ENCODE measurements around the gene ORC1. TPM values are rescaled to one million over a fixed set of nuclear protein-coding genes. Genes with fewer than 3 reads are reported as not detected.

Gene ORC1
- total RNA-seq = 1 to 10 TPM in 2 of 4 donors, under 1 TPM in 2; 0.22 to 1.2 (median 0.81) TPM

DNA sequence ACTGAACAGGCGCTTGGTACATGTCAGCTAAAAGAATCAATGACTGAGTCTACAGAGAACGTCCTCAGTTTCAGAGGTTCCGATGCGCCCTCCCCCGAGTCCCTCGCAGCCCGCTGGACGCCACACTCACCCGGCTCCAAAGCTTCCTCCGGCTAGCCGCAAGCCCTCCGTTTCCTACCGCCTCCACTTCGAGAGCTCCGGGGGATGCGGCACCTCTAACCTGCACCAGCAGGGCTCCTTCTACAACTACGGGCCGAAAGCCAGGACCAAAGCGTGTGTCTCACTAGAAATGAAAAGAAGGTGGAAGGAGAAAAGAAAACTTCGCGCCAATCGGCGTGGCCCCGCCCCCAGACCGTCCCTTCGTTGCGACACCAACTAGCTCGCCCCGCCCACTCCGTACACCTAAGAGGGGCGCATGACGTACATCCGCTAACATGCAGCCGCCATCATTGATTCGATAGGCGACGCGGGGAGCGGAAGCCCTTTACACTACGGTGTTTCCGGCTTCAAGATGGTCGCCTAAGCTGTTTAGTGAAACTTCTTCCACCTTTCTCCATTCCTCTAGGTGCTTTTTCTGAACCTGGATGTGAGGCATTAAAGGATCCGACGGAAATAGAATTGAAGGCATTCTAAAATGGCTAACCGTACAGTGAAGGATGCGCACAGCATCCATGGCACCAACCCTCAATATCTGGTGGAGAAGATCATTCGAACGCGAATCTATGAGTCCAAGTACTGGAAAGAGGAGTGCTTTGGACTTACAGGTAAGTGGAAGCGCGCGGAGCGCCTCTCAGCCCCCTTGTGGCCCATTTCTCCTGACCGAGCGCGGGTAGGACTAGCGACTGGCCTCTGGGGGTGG is at the start of gene ORC1, which contains the start of gene PRPF38A:
TSS of gene ORC1 (minus strand) at position 308 of the 859 bp plus-strand sequence. CDS start 2,200 bp downstream, outside the sequence.
TSS of gene PRPF38A (plus strand) at position 487 of the 859 bp plus-strand sequence. CDS start at position 635, 148 bp downstream.
- H3K4me3 ChIP-seq (replicated peaks in 1 of 3) = peak within 1 kb of the TSS; percentile 70 to 80 (median 78)
- TF ChIP-seq, protein P1, sequence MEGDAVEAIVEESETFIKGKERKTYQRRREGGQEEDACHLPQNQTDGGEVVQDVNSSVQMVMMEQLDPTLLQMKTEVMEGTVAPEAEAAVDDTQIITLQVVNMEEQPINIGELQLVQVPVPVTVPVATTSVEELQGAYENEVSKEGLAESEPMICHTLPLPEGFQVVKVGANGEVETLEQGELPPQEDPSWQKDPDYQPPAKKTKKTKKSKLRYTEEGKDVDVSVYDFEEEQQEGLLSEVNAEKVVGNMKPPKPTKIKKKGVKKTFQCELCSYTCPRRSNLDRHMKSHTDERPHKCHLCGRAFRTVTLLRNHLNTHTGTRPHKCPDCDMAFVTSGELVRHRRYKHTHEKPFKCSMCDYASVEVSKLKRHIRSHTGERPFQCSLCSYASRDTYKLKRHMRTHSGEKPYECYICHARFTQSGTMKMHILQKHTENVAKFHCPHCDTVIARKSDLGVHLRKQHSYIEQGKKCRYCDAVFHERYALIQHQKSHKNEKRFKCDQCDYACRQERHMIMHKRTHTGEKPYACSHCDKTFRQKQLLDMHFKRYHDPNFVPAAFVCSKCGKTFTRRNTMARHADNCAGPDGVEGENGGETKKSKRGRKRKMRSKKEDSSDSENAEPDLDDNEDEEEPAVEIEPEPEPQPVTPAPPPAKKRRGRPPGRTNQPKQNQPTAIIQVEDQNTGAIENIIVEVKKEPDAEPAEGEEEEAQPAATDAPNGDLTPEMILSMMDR (IDR thresholded peaks at IDR 0.05) = peak in 5 of 6 experiments; percentile 34 to 86 (median 52)
- TF ChIP-seq POLR2A (IDR thresholded peaks at IDR 0.05) = peak in 1 of 2 donors; percentile 66
- peak; percentile 98 to 99 for DNase-seq
- peak within 1 kb of the TSS; percentile 82 to 88 (median 83) for H3K27ac ChIP-seq
- H3K9me3 ChIP-seq = no peaks in the 10 kb centered on the region
- H3K36me3 ChIP-seq = peaks cover 14 to 15% of the 10 kb centered on the region in 2 donors
- WGBS, 2 donors = 1% methylated on average over 46 to 52 of the region's 57 CpGs
- intact Hi-C loops (cut with DNase I) = loop anchor here (5.0 kb wide), 1 partner anchor 283 kb away; no protein-coding TSS in a partner anchor
- H3K27me3 ChIP-seq = no peaks in the 10 kb centered on the region
- peaks cover 15 to 17% of the 10 kb centered on the region in 2 donors for H3K4me1 ChIP-seq

DNA sequence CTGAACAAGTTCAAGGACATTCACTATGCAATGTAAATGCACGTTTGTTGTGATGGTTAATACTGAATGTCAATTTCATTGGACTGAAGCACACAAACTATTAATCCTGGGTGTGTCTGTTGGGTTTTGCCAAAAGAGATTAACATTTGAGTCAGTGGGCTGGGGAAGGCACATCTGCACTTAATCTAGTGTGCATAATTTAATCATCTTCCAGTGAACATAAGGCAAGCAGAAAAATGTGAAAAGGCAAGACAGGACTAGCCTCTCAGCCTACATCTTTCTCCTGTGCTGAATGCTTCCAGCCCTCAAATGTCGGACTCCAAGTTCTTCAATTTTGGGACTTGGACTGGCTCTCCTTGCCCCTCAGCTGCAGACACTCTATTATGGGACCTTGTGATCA is 40.2 kb upstream of the ORC1 start:
- no peak overlapping the region for H3K27ac ChIP-seq
- H3K4me1 ChIP-seq = no peaks in the 10 kb centered on the region
- WGBS, 2 donors = 91 to 92% methylated on average over 2 of the region's 2 CpGs
- TF ChIP-seq POLR2A (IDR thresholded peaks at IDR 0.05) = no peak
- TF ChIP-seq, protein P1 (IDR thresholded peaks at IDR 0.05) = no peak
- H3K36me3 ChIP-seq = peaks cover 23 to 37% of the 10 kb centered on the region in 2 donors
- no peaks in the 10 kb centered on the region for H3K9me3 ChIP-seq
- no peak for DNase-seq
- no peaks in the 10 kb centered on the region for H3K27me3 ChIP-seq
- intact Hi-C loops (cut with DNase I) = no loop called here
- no peak overlapping the region for H3K4me3 ChIP-seq (replicated peaks in 1 of 3)

GRCh38 chr1:52439976-52440375 is 35.8 kb upstream of the ORC1 start:
- Histone ChIP-seq H3K9me3 (no peaks in the 10 kb centered on the region), H3K4me1 (no peaks in the 10 kb centered on the region), H3K27me3 (no peaks in the 10 kb centered on the region), H3K4me3 (replicated peaks in 1 of 3) (no peak overlapping the region), H3K27ac (no peak overlapping the region), H3K36me3 (peaks cover 28% of the 10 kb centered on the region in 2 donors)
- no peak for DNase-seq
- TF ChIP-seq POLR2A (IDR thresholded peaks at IDR 0.05) = no peak
- TF ChIP-seq, protein P1 (IDR thresholded peaks at IDR 0.05) = no peak
- intact Hi-C loops (cut with DNase I) = no loop called here
- WGBS, 2 donors = 92 to 95% methylated on average over 4 of the region's 4 CpGs

DNA sequence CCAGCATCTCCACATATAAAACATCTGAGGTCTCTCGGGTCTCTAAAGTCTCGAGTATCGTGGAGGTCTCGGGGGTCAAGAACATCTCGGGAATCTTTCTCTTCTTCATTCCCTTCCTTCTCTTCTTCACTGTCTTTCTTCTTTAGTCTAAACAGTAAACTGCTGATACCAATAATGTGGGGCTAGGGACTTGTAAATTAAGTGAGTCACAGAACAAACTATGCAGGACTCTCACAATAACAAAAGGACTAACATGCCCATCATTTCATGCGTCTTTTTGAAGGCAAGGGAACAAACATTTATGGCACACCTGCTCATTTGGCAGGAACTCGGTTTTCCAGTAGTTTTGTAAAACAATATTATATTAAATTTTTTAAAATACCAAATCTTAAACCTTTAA is 32.6 kb upstream of the ORC1 start:
- Histone ChIP-seq H3K4me1 (no peaks in the 10 kb centered on the region), H3K9me3 (no peaks in the 10 kb centered on the region), H3K27me3 (no peaks in the 10 kb centered on the region), H3K27ac (no peak overlapping the region), H3K36me3 (peaks cover 19 to 32% of the 10 kb centered on the region in 2 donors), H3K4me3 (replicated peaks in 1 of 3) (no peak overlapping the region)
- TF ChIP-seq, protein P1 (IDR thresholded peaks at IDR 0.05) = no peak
- TF ChIP-seq POLR2A (IDR thresholded peaks at IDR 0.05) = no peak
- DNase-seq = no peak
- WGBS, 2 donors = 95 to 96% methylated on average over 7 of the region's 7 CpGs
- intact Hi-C loops (cut with DNase I) = no loop called here

DNA sequence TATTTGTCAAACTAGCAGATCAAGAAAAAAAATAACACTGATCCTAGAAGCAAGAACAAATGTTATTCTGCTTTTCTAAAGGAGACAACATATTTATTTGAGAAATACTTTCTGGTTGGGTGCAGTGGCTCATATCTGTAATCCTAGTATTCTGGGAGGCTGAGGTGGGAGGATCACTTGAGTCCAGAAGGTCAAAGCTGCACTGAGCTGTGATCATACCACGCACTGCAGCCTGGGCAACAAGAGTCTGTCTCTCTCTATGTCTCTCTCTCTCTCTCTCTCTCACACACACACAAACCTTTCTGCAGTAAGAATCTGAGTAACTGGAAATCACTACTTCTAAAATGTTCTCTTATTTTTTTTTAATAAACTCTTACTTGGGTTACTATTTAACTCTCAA is 31.4 kb upstream of the ORC1 start:
- Histone ChIP-seq H3K4me1 (no peaks in the 10 kb centered on the region), H3K9me3 (no peaks in the 10 kb centered on the region), H3K36me3 (peaks cover 21 to 38% of the 10 kb centered on the region in 2 donors), H3K27me3 (no peaks in the 10 kb centered on the region), H3K4me3 (replicated peaks in 1 of 3) (no peak overlapping the region), H3K27ac (no peak overlapping the region)
- no peak for DNase-seq
- TF ChIP-seq, protein P1 (IDR thresholded peaks at IDR 0.05) = no peak
- TF ChIP-seq POLR2A (IDR thresholded peaks at IDR 0.05) = no peak
- intact Hi-C loops (cut with DNase I) = no loop called here
- WGBS, 2 donors = 96 to 100% methylated on average over 1 of the region's 1 CpG

Measured in thyroid gland (tissue), 4 donors.